ENCODE measurements around the gene AKAP9. TPM values are rescaled to one million over a fixed set of nuclear protein-coding genes. Genes with fewer than 3 reads are reported as not detected.

The AKAP9 gene
- total and polyA plus RNA-seq, 7 experiments from 2014 or later: 26.0 to 93.5 (median 63.0) TPM

DNA sequence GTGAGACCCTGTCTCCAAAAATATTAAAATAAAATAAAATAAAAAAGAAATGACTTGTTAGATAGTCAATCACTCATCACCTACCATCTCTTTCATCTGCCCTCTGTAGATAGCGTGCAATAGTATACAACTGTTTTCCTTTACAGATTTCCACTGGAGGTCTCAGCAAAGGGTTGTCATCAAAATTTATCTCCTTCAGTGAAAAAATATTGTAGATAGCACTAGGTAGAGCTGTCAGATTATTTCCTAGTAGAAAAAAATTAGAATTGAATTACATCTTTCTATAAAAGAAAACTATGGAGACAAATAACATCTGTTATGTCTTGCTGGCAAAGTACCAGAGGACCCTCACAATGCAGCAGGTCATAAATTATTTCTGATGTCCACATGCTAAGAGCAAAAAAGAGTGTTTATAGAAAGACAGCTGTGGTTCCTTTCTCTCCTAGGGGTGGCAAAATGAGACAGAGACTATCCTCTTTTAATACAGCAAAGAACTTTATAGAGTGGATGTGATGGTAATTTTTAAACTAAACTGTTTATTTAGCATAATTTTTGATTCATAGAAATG is 209.9 kb downstream of the AKAP9 start:
- no peak overlapping the region for H3K4me3 ChIP-seq (ENCODE audit: low read length)
- intact Hi-C loops (cut with micrococcal nuclease): no loop called here
- H3K27me3 ChIP-seq (ENCODE audit: control insufficient read depth in 2 of 2, insufficient read depth in 2 of 2, low read length in 2 of 2): no peaks in the 10 kb centered on the region
- ChIA-PET POLR2A (no interaction called here), CTCF (no interaction called here)
- ATAC-seq (no peak), DNase-seq (no peak)
- H3K9me3 ChIP-seq (ENCODE audit: control insufficient read depth in 2 of 3, low read length in 3 of 3): no peaks in the 10 kb centered on the region
- Mint-ChIP-seq H3K36me3 (no peaks in the 10 kb centered on the region), H3K9me3 (no peaks in the 10 kb centered on the region), H3K4me3 (no peak overlapping the region), H3K4me1 (no peaks in the 10 kb centered on the region), H3K27me3 (peaks cover 0 to 9% (median 0%) of the 10 kb centered on the region in 5 donors), H3K27ac (no peak overlapping the region)
- no peak overlapping the region for H3K27ac ChIP-seq (ENCODE audit: low read depth, low read length)
- H3K4me1 ChIP-seq (ENCODE audit: control insufficient read depth in 2 of 2, insufficient read depth in 2 of 2, low read length in 2 of 2): no peaks in the 10 kb centered on the region
- H3K36me3 ChIP-seq (ENCODE audit: control insufficient read depth in 2 of 3, insufficient read depth in 3 of 3, low read length in 3 of 3): no peaks in the 10 kb centered on the region

DNA sequence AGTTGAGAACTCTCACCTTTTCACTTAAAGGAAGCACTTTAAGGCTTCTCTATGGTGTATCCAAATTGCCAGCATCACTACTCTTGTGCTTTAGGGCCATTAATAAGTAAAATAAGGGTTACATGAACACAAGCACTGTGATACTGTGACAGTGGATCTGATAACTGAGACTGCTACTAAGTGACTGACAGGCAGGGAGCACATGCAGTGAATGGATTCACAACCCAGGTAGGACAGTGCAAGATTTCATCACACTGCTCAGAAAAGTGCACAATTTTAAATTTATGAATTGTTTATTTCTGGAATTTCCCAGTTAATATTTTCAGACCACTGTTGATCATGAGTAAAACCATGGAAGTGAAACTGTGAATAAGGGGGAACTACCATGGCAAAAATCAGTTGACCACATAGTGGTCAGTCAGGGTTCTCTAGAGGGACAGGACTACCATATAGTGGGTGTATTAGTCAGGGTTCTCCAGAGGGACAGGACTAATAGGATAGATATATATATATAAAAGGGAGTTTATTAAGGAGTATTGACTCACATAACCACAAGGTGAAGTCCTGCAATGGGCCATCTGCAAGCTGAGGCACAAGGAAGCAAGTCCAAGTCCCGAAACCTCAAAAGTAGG is 214.6 kb downstream of the AKAP9 start:
- POLR2A ChIA-PET: no interaction called here
- no peaks in the 10 kb centered on the region for H3K9me3 ChIP-seq (ENCODE audit: control insufficient read depth in 2 of 3, low read length in 3 of 3)
- H3K27me3 ChIP-seq (ENCODE audit: control insufficient read depth in 2 of 2, insufficient read depth in 2 of 2, low read length in 2 of 2): no peaks in the 10 kb centered on the region
- Mint-ChIP-seq H3K36me3 (no peaks in the 10 kb centered on the region), H3K4me1 (peaks cover 0 to 5% (median 0%) of the 10 kb centered on the region in 7 donors), H3K4me3 (no peak overlapping the region), H3K27me3 (peaks cover 0 to 15% (median 3%) of the 10 kb centered on the region in 5 donors), H3K9me3 (no peaks in the 10 kb centered on the region), H3K27ac (no peak overlapping the region)
- no peak overlapping the region for H3K4me3 ChIP-seq (ENCODE audit: low read length)
- no peak for ATAC-seq
- no peaks in the 10 kb centered on the region for H3K36me3 ChIP-seq (ENCODE audit: control insufficient read depth in 2 of 3, insufficient read depth in 3 of 3, low read length in 3 of 3)
- no peak for DNase-seq
- H3K4me1 ChIP-seq (ENCODE audit: control insufficient read depth in 2 of 2, insufficient read depth in 2 of 2, low read length in 2 of 2): no peaks in the 10 kb centered on the region
- CTCF ChIA-PET: no interaction called here
- no peak overlapping the region for H3K27ac ChIP-seq (ENCODE audit: low read depth, low read length)
- intact Hi-C loops (cut with micrococcal nuclease): no loop called here

DNA sequence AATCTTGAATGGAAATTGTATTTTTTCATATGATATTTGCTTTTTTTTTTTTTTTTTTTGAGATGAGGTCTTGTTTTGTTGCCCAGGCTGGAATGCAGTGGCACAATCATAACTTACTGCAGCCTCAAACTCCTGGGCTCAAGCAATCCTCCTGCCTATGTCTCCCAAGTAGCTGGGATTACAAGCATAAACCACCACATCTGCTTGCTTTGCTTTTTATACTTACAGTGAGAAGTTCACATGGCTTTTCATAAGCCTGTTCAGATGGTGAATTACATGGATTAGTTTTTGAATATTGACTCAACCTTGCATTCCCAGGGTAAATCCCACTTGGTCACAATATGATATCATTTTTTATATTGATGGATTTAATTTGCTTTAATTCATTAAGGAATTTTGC is 216.3 kb downstream of the AKAP9 start:
- Histone ChIP-seq H3K27me3 (ENCODE audit: control insufficient read depth in 2 of 2, insufficient read depth in 2 of 2, low read length in 2 of 2) (no peaks in the 10 kb centered on the region), H3K4me1 (ENCODE audit: control insufficient read depth in 2 of 2, insufficient read depth in 2 of 2, low read length in 2 of 2) (no peaks in the 10 kb centered on the region), H3K36me3 (ENCODE audit: control insufficient read depth in 2 of 3, insufficient read depth in 3 of 3, low read length in 3 of 3) (no peaks in the 10 kb centered on the region), H3K4me3 (ENCODE audit: low read length) (no peak overlapping the region), H3K27ac (ENCODE audit: low read depth, low read length) (no peak overlapping the region), H3K9me3 (ENCODE audit: control insufficient read depth in 2 of 3, low read length in 3 of 3) (no peaks in the 10 kb centered on the region)
- Mint-ChIP-seq H3K4me1 (peaks cover 0 to 5% (median 0%) of the 10 kb centered on the region in 7 donors), H3K9me3 (no peaks in the 10 kb centered on the region), H3K36me3 (no peaks in the 10 kb centered on the region), H3K27me3 (peaks cover 0 to 22% (median 10%) of the 10 kb centered on the region in 5 donors), H3K27ac (no peak overlapping the region), H3K4me3 (no peak overlapping the region)
- POLR2A ChIA-PET: no interaction called here
- CTCF ChIA-PET: no interaction called here
- intact Hi-C loops (cut with micrococcal nuclease): no loop called here
- ATAC-seq: no peak
- DNase-seq: no peak

DNA sequence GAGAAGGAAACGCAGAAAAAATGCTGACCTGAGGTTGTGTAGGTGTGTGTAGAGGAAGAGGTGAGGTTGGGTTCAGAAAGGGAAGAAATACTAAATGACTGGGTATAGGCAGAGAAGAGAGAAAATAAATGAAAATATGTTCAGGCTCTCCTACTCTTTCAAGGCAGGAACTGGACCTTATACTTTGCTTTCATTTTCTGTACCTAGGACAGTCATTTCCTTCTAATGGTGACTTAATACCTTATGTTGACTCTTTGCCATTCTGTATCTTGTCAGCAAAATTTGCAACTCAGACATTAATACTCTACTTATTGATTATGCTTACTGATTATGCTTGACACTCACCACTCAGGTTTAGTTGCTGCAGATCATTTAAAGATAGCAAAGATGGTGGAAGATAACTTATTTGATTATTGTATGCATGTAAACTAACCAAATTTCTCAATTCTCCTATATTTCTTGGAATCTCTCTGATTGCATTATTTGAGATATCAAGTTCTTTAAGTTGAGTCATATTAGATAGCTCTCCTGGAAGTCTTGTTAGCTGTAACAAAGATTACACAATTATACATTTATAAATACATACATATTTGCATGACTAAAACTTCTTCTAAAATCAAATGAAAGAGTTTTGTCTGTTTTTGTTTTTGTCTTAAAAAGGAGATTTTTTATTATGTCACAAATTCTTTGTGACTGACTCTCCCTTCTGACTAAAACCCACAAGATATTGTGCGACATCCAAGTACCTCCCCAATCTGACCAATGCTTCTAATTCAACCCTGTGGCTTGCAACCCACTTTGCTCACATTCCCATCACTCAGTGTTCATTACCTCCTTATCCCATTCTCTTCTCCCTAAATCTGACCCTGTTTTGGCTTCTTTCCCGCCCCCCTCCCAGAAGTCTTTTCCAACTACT is 218.3 kb downstream of the AKAP9 start:
- no peaks in the 10 kb centered on the region for H3K36me3 ChIP-seq (ENCODE audit: control insufficient read depth in 2 of 3, insufficient read depth in 3 of 3, low read length in 3 of 3)
- no peak overlapping the region for H3K27ac ChIP-seq (ENCODE audit: low read depth, low read length)
- intact Hi-C loops (cut with micrococcal nuclease): no loop called here
- H3K36me3 Mint-ChIP-seq: no peaks in the 10 kb centered on the region
- H3K9me3 Mint-ChIP-seq: no peaks in the 10 kb centered on the region
- H3K27ac Mint-ChIP-seq: no peak overlapping the region
- no peaks in the 10 kb centered on the region for H3K9me3 ChIP-seq (ENCODE audit: control insufficient read depth in 2 of 3, low read length in 3 of 3)
- H3K4me1 ChIP-seq (ENCODE audit: control insufficient read depth in 2 of 2, insufficient read depth in 2 of 2, low read length in 2 of 2): no peaks in the 10 kb centered on the region
- no peak overlapping the region for H3K4me3 Mint-ChIP-seq
- ATAC-seq (no peak), DNase-seq (no peak)
- H3K4me1 Mint-ChIP-seq: peaks cover 0 to 5% (median 0%) of the 10 kb centered on the region in 7 donors
- H3K4me3 ChIP-seq (ENCODE audit: low read length): no peak overlapping the region
- H3K27me3 ChIP-seq (ENCODE audit: control insufficient read depth in 2 of 2, insufficient read depth in 2 of 2, low read length in 2 of 2): no peaks in the 10 kb centered on the region
- CTCF ChIA-PET: no interaction called here
- peaks cover 5 to 32% (median 14%) of the 10 kb centered on the region in 5 donors for H3K27me3 Mint-ChIP-seq
- POLR2A ChIA-PET: no interaction called here

Other genes starting within 250 kb of the AKAP9 start
- 10 to 100 TPM in 4 of 5 experiments, 1 to 10 TPM in 1; 9.6 to 32.7 (median 17.8) TPM for gene MTERF1, start 60.2 kb upstream of the AKAP9 start, total RNA-seq
- 10 to 100 TPM; 12.8 to 14.1 TPM for gene MTERF1, start 60.2 kb upstream of the AKAP9 start, polyA plus RNA-seq
- 10 to 100 TPM; 14.7 to 36.6 (median 21.7) TPM for gene CYP51A1, start 193.6 kb downstream of the AKAP9 start, total RNA-seq
- gene CYP51A1, start 193.6 kb downstream of the AKAP9 start, polyA plus RNA-seq: 10 to 100 TPM; 12.2 to 12.6 TPM
- gene LRRD1, start 238.3 kb downstream of the AKAP9 start, total RNA-seq: under 1 TPM in 2 of 5 experiments, not detected in 3; 0.17 to 0.22 TPM
- gene LRRD1, start 238.3 kb downstream of the AKAP9 start, polyA plus RNA-seq: not detected

Measured in naive thymus-derived CD4-positive, alpha-beta T cell (primary cell).